ENCODE results near the gene IPO11. TPM values are rescaled to one million over a fixed set of nuclear protein-coding genes. Genes with fewer than 3 reads are reported as not detected.

IPO11 gene
- total RNA-seq, 1 donor from 2014 or later = 20.2 TPM

DNA sequence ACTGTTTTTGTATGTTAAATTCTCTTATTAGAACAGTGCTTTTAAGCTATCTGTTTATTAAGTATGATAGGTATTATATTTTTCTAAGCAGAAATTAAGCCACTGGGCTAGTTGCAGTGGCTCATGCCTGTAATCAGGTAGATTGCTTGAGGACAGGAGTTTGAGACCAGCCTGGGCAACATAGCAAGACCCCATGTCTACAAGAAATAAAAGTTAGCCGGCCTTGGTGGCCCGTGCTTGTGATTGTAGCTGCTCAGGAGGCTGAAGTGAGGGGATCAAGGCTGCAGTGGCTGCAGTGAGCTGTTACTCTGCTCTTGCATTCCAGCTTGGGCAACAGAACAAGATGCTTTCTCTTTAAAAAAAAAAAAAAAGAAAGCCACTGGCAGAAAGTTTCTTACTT, 121.0 kb downstream of the IPO11 start:
- Mint-ChIP-seq H3K4me1 (ENCODE audit: low read depth) (no peaks in the 10 kb centered on the region), H3K36me3 (ENCODE audit: low read depth) (peaks cover 8% of the 10 kb centered on the region), H3K27me3 (ENCODE audit: low read depth) (no peaks in the 10 kb centered on the region), H3K4me3 (ENCODE audit: unreplicated experiment) (no peak overlapping the region), H3K9me3 (ENCODE audit: low read depth) (no peaks in the 10 kb centered on the region), H3K27ac (ENCODE audit: unreplicated experiment) (no peak overlapping the region)
- TF ChIP-seq, protein P1, sequence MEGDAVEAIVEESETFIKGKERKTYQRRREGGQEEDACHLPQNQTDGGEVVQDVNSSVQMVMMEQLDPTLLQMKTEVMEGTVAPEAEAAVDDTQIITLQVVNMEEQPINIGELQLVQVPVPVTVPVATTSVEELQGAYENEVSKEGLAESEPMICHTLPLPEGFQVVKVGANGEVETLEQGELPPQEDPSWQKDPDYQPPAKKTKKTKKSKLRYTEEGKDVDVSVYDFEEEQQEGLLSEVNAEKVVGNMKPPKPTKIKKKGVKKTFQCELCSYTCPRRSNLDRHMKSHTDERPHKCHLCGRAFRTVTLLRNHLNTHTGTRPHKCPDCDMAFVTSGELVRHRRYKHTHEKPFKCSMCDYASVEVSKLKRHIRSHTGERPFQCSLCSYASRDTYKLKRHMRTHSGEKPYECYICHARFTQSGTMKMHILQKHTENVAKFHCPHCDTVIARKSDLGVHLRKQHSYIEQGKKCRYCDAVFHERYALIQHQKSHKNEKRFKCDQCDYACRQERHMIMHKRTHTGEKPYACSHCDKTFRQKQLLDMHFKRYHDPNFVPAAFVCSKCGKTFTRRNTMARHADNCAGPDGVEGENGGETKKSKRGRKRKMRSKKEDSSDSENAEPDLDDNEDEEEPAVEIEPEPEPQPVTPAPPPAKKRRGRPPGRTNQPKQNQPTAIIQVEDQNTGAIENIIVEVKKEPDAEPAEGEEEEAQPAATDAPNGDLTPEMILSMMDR (IDR thresholded peaks at IDR 0.05) = no peak
- no peak for DNase-seq (ENCODE audit: low spot score)

DNA sequence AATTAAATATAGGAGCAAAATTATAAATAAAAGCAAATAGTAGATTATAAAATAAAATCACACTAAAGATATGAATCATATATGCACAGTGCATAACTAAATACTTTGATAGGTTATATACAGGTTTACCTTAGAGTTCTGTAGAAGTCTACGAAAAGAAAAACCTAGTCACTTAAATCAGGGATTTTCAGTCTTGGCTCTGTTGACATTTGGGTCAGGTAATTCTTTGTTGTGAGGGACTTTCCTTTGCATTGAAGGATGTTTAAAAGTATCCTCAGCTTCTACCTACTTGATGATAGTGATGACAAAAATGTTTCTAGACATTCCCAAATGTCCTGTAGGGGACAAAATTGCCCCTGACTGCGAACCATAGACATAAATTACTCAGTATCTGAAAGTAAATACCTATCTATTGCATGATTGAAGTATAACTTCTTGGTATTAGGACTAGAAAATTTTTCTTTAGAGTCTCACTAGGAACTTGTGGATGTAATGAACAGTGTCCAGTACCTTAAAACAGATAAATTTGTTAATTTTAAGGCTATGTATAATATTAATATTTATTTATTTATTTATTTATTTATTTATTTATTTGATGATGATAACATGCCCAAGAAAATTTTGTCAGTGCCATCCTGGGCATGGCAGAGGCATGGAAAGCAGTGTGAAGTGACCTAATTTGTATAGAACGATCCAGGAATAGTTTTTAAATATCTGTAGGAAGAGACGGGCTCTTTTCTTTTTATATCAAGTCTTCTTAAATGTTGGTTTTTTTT, 122.1 kb downstream of the IPO11 start:
- TF ChIP-seq, protein P1 (IDR thresholded peaks at IDR 0.05) = no peak
- no peak for DNase-seq (ENCODE audit: low spot score)
- Mint-ChIP-seq H3K4me3 (ENCODE audit: unreplicated experiment) (no peak overlapping the region), H3K9me3 (ENCODE audit: low read depth) (no peaks in the 10 kb centered on the region), H3K4me1 (ENCODE audit: low read depth) (no peaks in the 10 kb centered on the region), H3K36me3 (ENCODE audit: low read depth) (peaks cover 8% of the 10 kb centered on the region), H3K27ac (ENCODE audit: unreplicated experiment) (no peak overlapping the region), H3K27me3 (ENCODE audit: low read depth) (no peaks in the 10 kb centered on the region)

DNA sequence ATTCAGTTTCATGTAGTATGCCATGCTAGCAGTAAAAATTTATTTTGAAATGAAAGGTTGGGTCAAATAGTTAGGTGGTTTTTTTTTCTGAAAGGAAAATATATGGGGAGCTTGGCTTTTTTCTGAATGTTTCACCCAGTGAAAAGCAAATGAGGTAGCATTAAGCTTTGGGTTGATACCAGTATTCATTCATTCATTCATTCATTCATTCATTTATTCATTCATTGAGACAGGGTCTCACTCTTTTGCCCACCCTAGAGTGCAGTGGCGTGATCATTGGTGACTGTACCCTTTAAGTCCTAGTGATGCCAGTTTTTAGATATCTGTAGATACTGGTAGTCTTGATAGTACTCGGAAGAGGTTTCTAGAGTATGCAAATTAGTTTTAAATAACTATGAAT, 123.7 kb downstream of the IPO11 start:
- no peak for DNase-seq (ENCODE audit: low spot score)
- Mint-ChIP-seq H3K27me3 (ENCODE audit: low read depth) (no peaks in the 10 kb centered on the region), H3K4me1 (ENCODE audit: low read depth) (no peaks in the 10 kb centered on the region)

DNA sequence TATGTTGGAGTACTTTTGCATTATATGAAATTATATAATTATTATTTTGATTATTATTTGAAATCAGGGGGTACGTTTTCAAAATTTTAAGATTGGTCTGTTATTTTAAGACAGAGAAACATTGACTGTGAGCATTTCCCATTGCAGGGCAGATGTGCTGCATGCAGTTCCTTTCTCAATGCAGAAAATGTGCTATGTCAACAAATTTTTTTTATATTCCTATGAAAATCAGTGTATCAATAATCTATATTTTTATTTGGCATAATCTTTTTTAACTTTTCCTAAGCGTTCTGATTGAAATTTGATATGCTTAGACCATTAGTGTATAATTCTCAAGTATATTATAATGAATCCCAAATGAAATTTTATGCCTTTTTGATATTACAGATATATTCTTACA, 124.2 kb downstream of the IPO11 start:
- H3K9me3 Mint-ChIP-seq (ENCODE audit: low read depth) = no peaks in the 10 kb centered on the region
- H3K36me3 Mint-ChIP-seq (ENCODE audit: low read depth) = peaks cover 4% of the 10 kb centered on the region
- no peaks in the 10 kb centered on the region for H3K27me3 Mint-ChIP-seq (ENCODE audit: low read depth)
- H3K27ac Mint-ChIP-seq (ENCODE audit: unreplicated experiment) = no peak overlapping the region
- H3K4me3 Mint-ChIP-seq (ENCODE audit: unreplicated experiment) = no peak overlapping the region
- TF ChIP-seq, protein P1 (IDR thresholded peaks at IDR 0.05) = no peak
- no peaks in the 10 kb centered on the region for H3K4me1 Mint-ChIP-seq (ENCODE audit: low read depth)
- DNase-seq (ENCODE audit: low spot score) = no peak

More for the DNA sequence above, 123.7 kb downstream of the IPO11 start:
- TF ChIP-seq, protein P1 (IDR thresholded peaks at IDR 0.05) = no peak
- no peaks in the 10 kb centered on the region for H3K9me3 Mint-ChIP-seq (ENCODE audit: low read depth)
- no peak overlapping the region for H3K27ac Mint-ChIP-seq (ENCODE audit: unreplicated experiment)
- H3K4me3 Mint-ChIP-seq (ENCODE audit: unreplicated experiment) = no peak overlapping the region
- H3K36me3 Mint-ChIP-seq (ENCODE audit: low read depth) = peaks cover 6% of the 10 kb centered on the region

DNA sequence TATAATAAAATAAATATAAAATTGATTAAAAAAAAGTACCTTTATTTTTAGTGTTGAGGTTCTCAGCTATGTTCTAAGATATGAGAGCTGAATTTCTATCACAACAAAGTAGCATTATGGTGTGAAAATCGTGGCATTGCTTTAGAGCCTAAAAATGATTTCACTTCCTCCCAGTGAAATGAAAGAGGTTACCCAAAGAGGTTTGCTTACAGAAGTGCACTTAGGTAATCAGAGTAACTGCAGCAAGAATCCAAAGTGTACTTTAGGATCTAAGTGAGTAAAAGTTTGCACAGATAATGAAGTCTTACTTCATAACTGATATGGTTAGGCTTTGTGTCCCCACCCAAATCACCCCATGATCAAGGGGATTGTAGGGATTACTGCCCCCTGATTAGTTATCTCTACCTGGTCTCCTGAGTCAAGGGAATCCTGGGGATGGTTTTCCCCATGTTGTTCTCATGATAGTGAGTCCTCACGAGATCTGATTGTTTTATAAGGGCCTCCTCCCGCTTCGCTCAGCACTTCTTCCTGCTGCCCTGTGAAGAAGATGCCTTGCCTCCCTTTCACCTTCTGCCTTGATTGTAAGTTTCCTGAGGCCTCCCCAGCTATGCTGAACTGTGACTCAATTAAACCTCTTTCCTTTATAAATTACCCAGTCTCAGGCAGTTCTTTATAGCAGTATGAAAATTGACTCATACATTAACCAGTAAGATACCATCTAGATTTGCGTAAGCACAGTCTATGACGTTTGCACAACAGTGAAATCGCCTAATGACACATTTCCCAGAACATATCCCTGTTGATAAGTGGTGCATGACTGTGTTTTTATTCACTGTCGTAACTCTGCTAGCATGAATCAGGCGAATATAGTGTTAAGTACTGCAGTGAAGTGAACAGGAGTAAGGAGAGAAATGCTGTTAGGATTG, 125.7 kb downstream of the IPO11 start:
- Mint-ChIP-seq H3K27ac (ENCODE audit: unreplicated experiment) (no peak overlapping the region), H3K27me3 (ENCODE audit: low read depth) (no peaks in the 10 kb centered on the region), H3K36me3 (ENCODE audit: low read depth) (peaks cover 4% of the 10 kb centered on the region), H3K4me3 (ENCODE audit: unreplicated experiment) (no peak overlapping the region), H3K9me3 (ENCODE audit: low read depth) (no peaks in the 10 kb centered on the region), H3K4me1 (ENCODE audit: low read depth) (no peaks in the 10 kb centered on the region)
- TF ChIP-seq, protein P1 (IDR thresholded peaks at IDR 0.05) = no peak
- DNase-seq (ENCODE audit: low spot score) = no peak

Measured in chondrocyte (in vitro differentiated cells).